HG03159 (cell line): Measurements from ENCODE around the gene DCST2.

Source experiments
- ATAC-seq: cut with Tn5 transposase; IDR thresholded peaks from one replicate; pipeline ENCODE4 v1.9.1; 2021; ENCODE audit warnings: mild to moderate bottlenecking, moderate library complexity; ENCODE audit not compliant: unreplicated experiment

The DCST2 gene

DNA sequence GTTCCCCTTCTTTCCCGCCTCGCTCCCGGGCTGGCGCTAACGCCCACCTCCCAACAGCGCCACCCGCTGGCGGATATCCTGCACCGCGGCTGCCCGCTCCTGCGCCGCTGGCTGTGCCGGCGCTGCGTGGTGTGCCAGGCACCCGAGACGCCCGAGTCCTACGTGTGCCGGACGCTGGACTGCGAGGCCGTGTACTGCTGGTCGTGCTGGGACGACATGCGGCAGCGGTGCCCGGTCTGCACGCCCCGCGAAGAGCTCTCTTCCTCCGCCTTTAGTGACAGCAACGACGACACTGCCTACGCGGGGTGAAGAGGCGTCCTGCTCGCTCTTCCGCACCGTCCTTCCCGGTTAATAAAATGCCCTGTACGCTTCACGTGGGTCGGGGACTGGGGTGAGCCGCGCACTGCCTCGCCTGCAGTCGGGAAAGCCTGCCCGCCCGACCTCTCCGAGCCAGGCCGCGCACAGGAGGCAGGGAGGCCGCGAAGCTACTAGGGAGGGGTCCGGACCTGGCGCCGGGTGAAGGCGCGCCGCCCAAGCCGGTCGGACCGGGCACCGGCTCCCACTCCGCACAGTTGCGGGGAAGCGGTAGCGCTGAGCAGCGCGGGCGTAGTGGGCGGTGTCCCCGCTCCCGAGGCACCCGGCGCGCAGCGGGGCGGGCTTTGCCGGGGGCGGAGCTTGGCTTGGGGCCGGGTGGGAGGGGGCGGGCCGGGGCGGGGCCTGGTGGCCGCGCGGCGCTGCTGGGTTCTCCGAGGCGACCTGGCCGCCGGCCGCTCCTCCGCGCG lies 17.2 kb upstream of the DCST2 start, which contains the start of gene ADAM15:
Gene ADAM15 (plus strand): TSS at position 757 of the 782 bp plus-strand sequence. CDS start 71 bp downstream, outside the sequence.
- peak; percentile 70 for ATAC-seq

DNA sequence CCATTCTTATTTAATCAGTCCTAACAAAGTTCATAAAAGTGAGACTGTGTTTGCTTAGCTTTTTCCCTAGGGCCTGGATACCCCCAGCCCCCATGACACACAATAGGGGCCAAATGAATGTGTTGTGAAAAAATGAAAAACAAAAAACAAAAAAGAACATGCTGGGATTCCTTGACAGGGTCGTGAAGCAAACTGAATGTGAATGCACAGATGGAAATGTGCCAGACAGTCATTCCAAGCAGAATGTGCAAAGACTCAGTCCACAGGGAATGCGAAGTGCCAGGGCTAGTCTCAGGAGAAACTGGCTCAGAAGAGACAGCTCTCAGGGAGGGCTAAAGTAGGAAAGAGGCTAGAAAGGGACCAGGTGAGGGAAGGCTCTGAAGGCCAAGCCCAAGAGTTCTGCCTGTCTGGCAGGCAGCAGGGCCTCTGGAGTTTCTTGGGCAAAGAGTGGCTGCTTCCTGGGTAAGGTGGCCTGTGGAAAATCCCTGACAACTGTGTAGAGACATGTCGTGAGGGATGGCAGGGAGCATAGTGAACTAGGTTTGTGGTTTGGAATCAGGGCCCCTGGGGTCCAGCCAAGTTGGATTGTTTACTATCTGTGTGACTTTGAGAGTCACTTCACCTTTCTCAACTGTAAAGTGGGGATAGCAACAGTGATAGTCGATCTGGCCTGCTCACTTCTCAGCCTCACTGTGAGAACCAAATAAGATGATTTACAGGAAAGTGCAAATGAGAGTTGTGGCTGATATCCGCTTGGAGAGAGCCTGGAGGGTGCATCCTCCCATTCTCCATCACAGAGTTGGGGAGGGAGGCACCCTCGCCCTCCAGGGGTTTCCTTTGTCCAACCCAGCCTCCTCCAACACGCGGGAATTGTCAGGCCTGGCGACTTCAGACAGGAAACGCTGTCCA lies 16.3 kb upstream of the DCST2 start:
- ATAC-seq = no peak

DNA sequence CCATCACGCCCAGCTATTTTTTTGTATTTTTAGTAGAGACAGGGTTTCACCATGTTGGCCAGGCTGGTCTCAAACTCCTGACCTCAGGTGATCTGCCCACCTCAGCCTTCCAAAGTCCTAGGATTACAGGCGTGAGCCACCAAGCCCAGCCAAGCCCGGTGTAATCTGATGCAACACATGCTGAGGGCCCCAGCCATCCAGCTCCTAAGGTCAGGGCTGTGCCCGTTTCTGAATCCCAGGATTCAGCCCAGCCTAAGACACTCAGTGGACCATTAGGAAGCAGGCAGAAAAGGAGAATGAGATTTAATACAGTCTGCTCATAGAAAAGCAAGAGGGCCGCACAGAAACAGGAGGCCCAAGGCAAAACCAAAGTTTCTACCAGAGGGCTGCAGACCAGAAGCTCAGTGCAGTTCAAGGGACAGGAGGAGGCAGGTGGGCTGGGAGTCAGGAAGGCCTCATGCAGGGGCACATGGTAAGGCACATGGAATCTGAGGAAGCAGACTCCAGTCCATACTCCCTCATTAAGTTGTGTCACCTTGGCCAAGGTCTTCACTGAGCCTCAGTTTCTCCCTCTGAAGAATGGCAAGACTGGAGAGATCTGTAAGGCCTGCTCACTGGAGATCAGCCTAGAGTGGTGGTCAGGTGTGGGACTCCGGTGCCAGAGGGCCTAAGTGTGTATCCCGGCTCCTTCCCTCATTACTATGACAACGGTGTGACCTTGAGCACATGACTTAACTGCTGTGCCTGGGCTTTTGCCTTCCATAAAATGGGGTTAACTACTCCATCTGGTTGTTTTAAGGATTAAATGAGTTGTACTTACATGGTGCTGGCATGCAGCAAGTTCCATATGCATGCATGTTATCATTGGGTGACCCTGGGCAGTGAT lies 15.1 kb upstream of the DCST2 start:
- ATAC-seq = no peak

DNA sequence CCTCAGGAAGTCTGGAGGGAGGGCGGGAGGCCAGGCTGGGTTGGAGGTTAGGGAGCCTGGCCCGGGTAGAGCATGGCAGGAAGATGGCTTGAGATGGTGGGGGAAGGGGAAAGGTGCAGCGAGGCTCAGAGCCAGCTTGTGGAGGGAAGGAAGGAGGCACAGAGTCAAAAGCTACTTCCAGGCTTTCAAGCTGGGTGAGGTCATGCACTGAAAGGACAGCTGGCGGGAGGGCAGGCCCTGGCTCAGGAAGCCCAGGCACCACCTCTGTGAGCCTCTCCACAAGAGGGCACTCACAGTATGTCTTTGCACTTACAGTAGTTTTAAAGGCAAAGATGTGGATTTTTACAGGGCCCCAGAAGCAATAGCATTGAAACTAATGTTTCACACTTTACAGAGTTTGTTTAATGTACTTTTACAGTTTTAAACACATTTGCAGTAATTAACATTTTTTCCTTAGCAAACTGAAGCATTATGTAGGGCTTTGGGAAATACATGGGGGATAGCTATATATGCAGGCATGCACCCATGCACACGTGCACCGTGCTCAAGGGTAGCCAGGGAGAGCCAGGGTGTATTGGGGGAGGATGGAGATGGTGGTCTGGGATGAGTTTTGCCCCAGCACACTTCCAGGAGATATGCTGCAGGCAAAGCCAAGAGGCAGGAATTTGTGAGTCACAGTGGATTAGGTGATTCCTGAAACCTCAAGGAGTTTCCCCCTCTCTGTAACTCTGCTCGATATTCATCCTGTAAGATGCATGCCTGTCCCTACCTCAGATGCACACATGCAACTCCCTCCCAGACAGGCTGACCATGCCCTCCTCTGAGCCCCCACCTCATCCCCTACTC lies 11.5 kb upstream of the DCST2 start:
- no peak for ATAC-seq

DNA sequence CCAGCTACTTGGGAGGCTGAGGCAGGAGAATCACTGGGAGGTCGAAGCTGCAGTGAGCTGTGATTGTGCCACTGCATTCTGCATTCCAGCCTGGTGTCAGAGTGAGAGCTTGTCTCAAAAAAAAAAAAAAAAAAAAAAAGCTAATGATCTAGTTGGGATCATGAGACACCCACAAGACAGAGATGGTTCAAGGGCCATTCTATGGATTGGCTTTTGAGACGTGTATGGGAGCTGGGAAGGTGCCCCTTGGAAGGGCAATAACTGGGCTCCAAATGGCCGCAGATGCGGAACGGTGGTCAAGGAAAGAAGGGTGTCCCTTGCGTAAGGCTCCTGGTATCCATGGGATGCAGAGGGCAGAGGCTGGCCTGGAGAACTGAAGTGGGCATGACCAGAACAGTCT lies 10.8 kb upstream of the DCST2 start:
- no peak for ATAC-seq

DNA sequence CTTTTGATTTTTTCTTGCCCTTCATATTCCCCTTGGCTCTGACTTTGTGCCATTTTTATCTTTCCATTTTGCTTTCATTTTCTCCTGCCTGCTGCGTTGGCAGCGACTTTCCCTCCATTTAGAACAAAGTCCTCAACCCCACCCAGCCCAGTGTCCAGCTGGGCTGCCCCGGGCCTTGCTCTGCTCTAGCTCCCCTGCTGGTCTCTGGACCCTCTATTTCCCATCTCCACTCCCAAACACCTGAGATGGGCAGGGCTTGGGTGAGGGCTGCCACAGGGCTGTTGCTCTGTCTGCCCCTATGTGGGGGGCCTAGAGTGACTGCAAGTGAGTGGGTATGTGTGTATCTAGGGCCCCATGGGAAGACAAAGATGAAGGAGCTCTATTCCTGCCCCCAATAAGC lies 10.2 kb upstream of the DCST2 start:
- no peak for ATAC-seq

DNA sequence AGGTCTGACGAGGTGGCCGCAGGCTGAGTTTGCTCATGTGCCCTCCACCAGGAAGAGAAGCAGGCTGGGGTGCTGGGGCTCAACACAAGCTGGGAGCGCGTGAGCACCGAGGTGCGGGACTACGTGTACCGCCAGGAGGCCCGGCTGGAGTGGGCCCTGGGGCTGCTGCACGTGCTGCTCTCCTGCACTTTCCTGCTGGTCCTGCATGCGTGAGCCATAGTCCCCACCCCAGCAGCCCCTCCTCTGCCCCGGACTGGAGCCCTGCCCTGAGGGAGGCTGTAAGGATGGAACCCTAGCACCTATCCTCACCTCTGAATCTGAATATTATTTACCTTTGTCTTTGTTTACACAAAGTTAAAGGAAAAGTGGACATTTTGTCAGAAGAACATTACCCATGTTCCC lies 9.7 kb upstream of the DCST2 start:
- no peak for ATAC-seq

DNA sequence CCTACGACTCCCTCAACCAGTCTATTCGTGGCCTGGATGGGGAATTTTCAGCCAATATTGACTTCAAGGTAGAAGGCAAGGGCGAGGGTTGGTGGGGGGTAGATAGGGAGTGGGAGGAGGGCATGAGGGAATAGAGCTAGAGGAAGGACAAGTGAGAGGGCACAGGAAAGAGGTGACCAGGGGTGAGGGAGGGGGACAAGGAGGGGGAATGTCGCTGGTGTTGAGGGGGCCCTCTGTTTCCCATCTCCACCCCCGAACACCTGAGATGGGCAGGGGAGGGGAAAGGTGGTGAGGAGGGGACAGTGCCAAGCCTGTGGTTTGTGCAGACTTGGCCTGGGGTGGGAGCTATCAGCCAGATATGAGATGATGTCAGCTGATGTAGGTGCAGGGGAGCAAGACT lies 9.2 kb upstream of the DCST2 start:
- no peak for ATAC-seq

DNA sequence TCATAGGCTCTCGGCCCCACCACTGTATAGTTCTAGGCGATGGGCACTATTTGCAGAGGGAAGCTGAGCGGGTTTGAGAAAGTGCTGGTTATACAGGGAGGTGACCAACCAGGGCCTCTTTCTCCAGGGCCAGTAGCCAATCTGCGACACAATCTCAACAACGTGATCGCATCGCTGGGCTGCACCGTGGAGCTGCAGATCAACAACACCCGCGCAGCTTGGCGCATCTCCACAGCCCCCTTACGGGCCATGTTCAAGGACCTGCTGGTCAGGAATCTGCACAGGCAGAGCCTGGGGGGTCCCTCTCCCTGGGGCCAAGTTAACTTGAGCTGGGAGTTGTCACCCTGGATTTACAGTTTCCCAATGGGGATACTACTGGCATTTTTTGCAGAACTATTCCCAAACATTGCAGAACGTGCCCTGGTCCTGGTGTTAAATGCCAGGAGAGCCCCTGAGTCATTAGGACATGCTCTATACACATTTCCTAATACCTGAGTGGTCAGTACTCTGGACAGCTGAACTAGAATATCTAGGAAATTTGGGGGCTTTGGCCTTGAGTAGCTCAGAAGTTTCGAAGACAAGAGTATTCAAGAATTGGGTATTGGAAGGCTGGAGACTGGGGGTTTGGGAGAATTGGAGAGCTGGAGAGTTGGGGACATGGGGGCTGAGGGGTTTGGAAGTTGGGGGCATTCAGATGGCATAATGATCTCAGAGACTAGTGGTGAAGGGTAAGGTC lies 6.9 kb upstream of the DCST2 start:
- no peak for ATAC-seq

DNA sequence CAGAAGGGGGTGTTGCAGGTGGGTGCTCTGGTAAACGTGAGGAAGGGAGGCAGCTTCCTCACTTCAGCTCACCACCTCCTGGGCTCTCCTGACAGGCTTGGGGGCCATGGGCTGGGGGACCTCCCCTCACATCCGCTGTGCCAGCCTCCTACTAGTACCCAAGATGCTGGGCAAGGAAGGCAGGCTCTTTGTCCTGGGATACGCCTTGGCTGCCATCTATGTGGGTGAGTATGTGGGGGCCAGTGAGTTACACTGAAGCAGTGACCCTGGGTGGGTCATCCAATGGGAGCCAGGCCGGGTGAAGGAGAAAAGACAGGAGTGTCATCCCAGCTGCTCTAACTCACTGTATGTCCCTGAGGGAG lies 5.7 kb upstream of the DCST2 start:
- ATAC-seq = no peak

DNA sequence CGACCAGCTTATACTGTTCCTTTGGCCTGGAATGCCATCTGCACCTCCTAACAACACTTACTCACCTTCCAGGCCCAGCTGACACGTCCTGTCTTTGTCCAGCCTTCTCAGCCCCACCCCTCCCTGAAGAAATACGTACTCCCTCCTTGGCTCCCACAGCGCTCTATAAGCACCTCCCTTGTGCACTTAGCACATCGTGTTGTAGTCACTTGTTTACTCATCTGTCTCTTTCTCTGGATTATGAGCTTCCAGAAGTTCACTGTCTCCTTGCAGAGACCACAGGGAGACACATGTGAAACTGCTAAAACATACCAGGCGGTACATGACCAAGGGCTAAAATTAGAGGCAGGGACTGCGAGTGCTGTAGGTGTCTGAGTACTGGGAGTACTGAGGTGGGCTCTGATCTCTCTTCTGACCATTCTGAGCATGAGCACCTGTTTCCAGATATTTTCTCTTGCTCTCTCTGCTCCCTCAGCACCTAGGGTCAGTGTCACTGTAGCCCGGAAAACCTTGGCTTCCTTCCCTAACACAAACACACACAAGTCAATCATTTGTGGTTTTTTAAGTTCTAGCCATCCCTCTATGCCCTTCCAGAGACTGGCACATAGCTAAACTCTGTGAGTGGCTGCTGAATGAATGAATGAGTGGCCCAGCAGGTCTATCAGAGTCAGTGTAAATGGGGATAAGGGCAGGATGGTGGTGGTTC lies 5.2 kb upstream of the DCST2 start:
- ATAC-seq = no peak

DNA sequence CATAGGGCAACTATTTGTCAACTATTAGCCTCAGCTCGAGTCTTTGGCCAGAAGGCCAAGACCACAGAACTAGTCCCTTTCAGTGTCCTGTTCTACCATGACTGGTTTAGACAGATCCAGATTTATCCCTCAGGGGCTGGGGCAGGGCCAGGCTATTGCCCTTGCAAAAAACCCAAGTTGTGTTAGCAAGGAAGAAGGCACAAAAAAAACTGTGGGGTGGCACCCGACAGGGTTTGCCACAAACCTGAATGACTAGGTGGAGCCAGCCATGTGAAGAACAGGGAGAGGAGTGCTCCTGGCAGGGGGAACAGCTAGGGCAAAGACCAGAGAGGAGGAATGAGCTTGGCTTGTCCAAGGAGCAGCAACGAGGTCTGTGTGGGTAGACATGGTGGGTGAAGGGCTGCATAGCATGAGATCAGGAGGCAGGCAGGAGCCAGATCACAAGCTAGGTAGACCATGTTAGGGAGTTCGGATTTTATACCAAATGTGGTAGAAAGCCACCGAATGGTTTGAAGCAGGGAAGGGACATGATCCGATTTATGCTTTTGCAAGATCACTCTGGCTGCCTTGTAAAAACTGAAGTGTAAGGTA lies 4.4 kb upstream of the DCST2 start:
- no peak for ATAC-seq

DNA sequence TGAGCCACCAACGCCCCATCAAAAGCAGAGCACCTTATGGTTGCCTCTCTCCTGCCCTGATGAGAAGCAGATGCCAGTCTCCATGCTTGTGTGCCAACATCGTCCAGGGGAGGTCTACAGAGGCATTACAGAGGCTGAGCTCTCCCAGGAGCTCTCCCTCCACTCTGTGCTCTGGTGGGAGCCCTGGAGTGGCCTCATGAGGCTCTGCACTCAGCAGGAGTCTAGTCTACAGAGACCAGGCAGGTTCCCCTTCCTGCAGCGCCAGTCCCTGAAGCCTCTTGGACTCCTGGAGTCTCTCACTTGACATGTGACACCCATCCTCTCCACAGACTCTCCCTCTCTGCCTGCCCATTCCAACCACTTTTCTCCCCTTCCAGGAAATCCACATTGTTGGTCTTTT lies 3.5 kb upstream of the DCST2 start:
- ATAC-seq = no peak

DNA sequence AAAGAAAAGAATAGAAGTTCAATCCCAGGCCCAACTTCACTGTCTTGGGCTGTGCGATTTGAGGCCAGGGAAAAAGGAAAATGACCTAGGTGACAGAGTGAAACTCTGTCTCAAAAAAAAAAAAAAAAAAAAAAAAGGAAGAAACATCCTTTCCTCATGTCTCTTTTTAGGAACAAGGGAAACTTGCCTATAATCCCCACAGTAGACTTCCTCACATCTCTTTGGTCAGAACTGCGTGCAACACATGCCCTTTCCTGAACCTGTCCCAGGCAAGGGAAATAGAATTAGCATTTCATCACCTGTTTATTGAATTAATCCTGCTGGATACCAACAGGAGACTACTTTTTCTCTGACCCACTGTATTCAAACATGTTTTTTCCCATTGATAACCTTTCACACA lies 2.4 kb upstream of the DCST2 start:
- no peak for ATAC-seq

DNA sequence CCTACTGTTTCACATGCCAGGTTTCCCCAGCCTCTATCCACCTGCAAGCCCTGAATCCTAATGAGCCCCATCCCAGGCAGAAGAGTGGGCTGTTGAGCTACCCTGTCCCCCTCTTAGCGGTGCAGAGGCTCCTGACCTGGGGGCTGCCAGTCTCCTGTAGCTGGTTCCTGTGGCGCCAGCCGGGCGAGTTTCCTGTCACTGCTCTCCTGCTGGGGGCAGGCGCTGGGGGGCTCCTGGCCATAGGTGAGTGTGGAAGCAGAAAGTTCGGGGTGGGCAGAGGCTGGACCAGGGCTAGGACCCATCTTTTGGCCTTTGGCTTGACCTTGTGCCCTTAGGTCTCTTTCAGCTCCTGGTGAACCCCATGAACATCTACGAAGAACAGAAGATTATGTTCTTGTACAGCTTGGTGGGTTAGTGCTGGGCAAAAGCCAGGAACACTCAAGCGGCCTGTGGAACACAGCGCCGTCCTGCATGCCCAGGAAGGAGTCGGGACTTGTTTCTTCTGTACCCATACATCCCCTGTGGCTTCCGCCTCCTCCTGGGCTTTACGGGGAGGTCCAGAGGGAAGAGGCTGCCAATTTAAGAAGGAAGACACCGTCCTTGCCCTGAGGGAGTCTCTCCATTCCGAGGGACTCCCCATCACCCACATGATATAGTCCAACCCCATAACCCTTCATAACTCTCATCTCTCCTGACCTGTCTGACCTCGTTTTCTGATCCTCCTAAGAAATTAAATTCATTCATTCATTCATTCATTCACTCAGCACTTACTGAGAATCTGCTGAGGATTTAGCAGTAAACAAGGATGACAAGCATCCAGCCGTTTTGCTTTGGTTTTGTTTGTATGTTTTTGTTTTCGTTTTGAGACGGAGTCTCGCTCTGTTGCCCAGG lies 982 bp upstream of the DCST2 start:
- ATAC-seq = no peak

DNA sequence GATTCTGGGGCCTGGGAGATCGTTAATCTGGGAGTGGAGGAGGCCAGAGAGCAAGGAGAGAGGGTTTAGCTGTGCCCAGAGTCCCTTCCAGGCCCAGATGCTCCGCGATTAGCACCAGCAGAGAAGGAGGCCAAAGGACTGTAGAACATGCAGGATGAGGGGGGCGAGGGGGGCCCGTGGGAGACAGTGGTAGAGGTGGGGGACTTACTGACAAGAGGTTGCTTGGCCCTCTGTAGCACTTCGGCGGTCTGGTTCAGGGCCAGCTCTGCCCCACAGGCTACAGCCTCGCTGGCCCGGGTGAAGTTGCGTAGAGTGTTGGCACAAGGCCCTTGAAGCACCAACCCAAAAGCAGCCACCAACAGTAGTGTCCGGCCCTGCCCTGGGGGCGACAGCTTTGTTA lies 695 bp downstream of the DCST2 start:
- ATAC-seq = no peak

DNA sequence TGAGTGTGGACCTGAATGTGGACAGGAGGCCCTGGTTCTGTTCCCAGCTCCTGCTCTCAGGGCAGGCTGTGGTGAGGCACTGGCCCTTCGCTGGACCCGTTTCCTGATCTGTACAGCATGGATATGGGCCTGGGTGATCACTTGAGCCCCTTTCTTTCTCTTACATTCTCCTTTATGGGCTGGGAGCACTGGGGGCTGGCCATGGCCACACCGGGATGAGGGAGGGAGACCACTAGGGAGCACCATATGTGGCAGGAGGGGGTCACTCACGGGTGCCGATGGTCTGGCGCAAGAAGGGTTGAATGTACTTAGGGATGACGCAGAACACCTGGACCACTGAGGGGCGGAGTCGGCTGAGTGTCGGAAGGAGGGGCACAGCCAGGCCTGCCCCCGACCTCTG lies 2.7 kb downstream of the DCST2 start:
- no peak for ATAC-seq
